Bronchial epithelial cell (primary cell): Measurements from ENCODE around the gene METTL25B. TPM values are rescaled to one million over a fixed set of nuclear protein-coding genes. Genes with fewer than 3 reads are reported as not detected.

Experiments used
- DNase-seq: peaks from one replicate; pipeline ENCODE4 v3.0.0-alpha.2; 2010; ENCODE audit warnings: low read depth
- FAIRE-seq: peaks from 2 replicates; lab custom pipeline; 2011; peaks lifted over from hg19 to GRCh38; lab: Jason Lieb, UNC
- H3K27me3 ChIP-seq: 2 replicates; pipeline ENCODE4 v1.5.1; 2011; ENCODE audit warnings: low read length; ENCODE audit not compliant: control insufficient read depth, insufficient read depth
- H3K36me3 ChIP-seq: 2 replicates; pipeline ENCODE4 v1.5.1; 2011; ENCODE audit warnings: low read length; ENCODE audit not compliant: control insufficient read depth, insufficient read depth
- H3K4me3 ChIP-seq: 2 replicates; pipeline ENCODE4 v1.5.1; 2011; ENCODE audit warnings: mild to moderate bottlenecking, low read depth, low read length, control low read depth
- total RNA-seq: library from RNA; depleted of rRNA; stranded (reverse); fragments of >200 nt; gene quantifications from 2 replicates; pipeline ENCODE4 v1.2.1, GENCODE V29; 2014
- TF ChIP-seq, protein P1 (sequence below): IDR thresholded peaks from 2 replicates; pipeline ENCODE4 v1.5.1; 2011; ENCODE audit warnings: mild to moderate bottlenecking, moderate library complexity, low read length, control low read depth, inconsistent platforms; ENCODE audit not compliant: insufficient read depth, severe bottlenecking

Gene METTL25B
- total RNA-seq, 1 donor from 2014 or later = 14.7 TPM

- Histone ChIP-seq H3K4me3 (no peak overlapping the region), H3K36me3 (no peaks in the 10 kb centered on the region), H3K27me3 (no peaks in the 10 kb centered on the region)
- TF ChIP-seq, protein P1, sequence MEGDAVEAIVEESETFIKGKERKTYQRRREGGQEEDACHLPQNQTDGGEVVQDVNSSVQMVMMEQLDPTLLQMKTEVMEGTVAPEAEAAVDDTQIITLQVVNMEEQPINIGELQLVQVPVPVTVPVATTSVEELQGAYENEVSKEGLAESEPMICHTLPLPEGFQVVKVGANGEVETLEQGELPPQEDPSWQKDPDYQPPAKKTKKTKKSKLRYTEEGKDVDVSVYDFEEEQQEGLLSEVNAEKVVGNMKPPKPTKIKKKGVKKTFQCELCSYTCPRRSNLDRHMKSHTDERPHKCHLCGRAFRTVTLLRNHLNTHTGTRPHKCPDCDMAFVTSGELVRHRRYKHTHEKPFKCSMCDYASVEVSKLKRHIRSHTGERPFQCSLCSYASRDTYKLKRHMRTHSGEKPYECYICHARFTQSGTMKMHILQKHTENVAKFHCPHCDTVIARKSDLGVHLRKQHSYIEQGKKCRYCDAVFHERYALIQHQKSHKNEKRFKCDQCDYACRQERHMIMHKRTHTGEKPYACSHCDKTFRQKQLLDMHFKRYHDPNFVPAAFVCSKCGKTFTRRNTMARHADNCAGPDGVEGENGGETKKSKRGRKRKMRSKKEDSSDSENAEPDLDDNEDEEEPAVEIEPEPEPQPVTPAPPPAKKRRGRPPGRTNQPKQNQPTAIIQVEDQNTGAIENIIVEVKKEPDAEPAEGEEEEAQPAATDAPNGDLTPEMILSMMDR = no peak
- no peak for DNase-seq
- no peak for FAIRE-seq
Measured at GRCh38 chr1:156692441-156692924, 35.8 kb upstream of the METTL25B start.

- H3K4me3 ChIP-seq = no peak overlapping the region
- TF ChIP-seq, protein P1 = no peak
- FAIRE-seq (no peak), DNase-seq (peak; percentile 47)
- no peaks in the 10 kb centered on the region for H3K36me3 ChIP-seq
- no peaks in the 10 kb centered on the region for H3K27me3 ChIP-seq
Measured at GRCh38 chr1:156692925-156693847, 35.1 kb upstream of the METTL25B start.

DNA sequence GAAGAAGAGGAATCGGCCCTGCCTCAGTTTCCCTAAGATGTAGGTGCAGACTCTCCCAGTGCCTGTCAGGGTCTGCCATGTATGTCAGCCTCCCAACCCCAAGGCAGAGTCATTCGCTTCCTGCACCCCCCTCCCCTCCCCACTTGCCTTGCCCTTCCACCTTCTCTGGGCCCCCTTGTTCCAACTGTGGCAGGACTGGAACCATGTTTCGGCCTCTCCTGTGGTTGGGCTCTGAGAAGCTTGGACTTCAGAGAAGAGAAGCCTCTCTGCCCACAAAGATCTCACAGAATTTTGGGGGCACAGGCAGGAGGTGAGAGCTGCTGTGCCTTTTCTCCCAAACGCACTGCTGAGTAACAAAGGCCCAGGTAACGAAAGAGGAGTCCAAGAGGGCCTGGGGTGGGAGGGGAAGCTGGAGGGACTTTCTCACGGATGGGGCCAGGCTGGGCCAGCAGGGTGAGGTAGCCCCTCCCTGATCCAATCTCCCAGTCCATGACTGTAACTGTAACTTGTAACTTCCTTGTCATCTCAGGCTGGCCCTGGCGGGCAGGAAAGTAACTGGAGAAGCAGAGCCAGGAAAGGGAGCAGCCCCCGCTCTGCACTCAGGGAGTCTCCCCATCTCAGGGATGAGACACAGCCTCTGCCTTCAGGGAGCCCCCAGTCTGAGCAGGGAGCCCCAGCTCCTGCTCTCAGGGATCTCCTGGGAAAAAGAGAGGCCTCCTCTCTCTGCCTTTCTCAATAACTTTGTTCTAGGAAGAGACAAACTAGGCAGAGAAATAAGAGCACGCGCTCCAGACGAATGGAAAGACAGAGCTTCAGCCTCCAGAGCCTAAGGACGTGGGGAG is 34.2 kb upstream of the METTL25B start:
- Histone ChIP-seq H3K27me3 (no peaks in the 10 kb centered on the region), H3K4me3 (no peak overlapping the region), H3K36me3 (peaks cover 2% of the 10 kb centered on the region)
- TF ChIP-seq, protein P1 = no peak
- no peak for FAIRE-seq
- DNase-seq = peak; percentile 69

- no peak overlapping the region for H3K4me3 ChIP-seq
- TF ChIP-seq, protein P1 = no peak
- no peak for DNase-seq
- H3K36me3 ChIP-seq = peaks cover 4% of the 10 kb centered on the region
- no peaks in the 10 kb centered on the region for H3K27me3 ChIP-seq
- FAIRE-seq = no peak
Measured at GRCh38 chr1:156694690-156694962, 33.6 kb upstream of the METTL25B start.

DNA sequence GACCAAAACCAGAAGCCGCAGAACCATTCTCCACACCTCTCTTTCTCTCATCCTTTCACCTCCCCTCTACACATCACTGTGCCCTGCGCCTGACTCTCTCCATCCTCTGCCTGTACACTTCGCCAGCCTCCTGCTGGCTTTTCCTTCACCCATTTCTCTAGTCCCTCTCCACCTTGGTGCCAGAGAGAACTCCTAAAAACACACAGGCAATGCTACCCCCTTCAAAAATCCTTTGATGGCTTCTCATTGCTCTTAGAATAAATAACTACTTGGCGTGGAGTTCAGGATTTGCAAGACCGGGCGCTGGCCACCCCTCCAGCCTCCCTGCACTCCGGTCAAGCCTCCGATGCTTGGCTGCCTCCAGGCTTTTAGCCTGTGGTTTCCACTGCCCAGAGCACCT is 31.5 kb upstream of the METTL25B start:
- FAIRE-seq = no peak
- H3K36me3 ChIP-seq = peaks cover 19% of the 10 kb centered on the region
- H3K4me3 ChIP-seq = no peak overlapping the region
- DNase-seq = no peak
- no peaks in the 10 kb centered on the region for H3K27me3 ChIP-seq
- TF ChIP-seq, protein P1 = no peak
